NCI-H226 (cell line): ENCODE data around the gene U2AF1L4.

Experiments
- DNase-seq: peaks from one replicate; pipeline ENCODE4 v3.0.0-alpha.2; 2015

U2AF1L4 gene, protein sequence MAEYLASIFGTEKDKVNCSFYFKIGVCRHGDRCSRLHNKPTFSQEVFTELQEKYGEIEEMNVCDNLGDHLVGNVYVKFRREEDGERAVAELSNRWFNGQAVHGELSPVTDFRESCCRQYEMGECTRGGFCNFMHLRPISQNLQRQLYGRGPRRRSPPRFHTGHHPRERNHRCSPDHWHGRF

GRCh38 chr19:35745328-35746086 is at the start of gene U2AF1L4, which contains the start of gene PSENEN:
U2AF1L4 (minus strand) TSS chr19:35745418; CDS start chr19:35745391, 27 bp downstream.
PSENEN (plus strand) TSS chr19:35745651; CDS start chr19:35745931, 280 bp downstream.
- peak; percentile 97 for DNase-seq

- no peak for DNase-seq
Observed at GRCh38 chr19:35793381-35794165, 48.4 kb upstream of the U2AF1L4 start.

DNA sequence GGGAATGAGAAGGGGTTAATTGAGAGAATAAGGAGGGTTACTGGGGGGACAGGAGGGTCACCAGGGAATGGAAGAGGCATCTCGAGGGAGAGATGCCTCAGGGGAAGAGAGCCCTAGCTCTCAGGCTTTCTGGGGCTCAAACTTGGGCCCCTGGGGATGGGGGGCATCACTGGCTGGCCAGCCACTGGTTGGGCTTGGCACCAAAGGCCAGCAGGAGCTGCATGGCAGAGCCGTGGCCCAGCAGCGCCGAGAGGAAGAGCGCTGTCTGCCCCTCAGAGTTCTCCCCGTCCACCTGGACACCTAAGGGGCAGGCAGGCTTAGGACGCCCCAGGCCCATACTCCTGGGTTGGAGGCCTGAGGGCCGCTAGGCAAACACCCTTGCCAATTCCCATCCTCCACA is 47.7 kb upstream of the U2AF1L4 start:
- no peak for DNase-seq

GRCh38 chr19:35792312-35792711 is 47.1 kb upstream of the U2AF1L4 start:
- no peak for DNase-seq

DNA sequence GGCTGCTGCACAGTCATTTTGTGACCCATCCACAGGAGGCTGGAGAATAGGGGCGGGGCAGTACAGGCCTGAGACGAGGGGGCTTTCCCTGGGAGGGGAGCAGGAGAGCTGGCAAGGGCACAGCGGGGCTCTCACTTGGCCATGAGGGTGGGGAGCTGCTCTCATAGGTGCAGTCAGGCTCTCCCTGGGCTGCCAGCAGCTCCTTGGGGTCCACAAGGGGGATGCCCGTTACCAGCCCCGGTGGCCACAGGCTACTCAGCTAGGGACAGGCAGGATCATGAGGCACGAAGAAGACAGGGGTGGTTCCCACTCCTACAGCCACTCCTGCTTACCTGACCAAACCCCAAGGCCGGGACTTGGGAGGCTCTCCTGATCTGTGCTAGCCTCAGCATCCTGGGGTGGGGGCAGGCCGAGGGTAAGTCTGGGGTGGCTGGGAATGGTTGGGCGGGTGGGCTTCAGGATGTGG is 46.6 kb upstream of the U2AF1L4 start:
- DNase-seq, result no peak

GRCh38 chr19:35790981-35791813 is 46.0 kb upstream of the U2AF1L4 start:
- DNase-seq, result no peak

DNA sequence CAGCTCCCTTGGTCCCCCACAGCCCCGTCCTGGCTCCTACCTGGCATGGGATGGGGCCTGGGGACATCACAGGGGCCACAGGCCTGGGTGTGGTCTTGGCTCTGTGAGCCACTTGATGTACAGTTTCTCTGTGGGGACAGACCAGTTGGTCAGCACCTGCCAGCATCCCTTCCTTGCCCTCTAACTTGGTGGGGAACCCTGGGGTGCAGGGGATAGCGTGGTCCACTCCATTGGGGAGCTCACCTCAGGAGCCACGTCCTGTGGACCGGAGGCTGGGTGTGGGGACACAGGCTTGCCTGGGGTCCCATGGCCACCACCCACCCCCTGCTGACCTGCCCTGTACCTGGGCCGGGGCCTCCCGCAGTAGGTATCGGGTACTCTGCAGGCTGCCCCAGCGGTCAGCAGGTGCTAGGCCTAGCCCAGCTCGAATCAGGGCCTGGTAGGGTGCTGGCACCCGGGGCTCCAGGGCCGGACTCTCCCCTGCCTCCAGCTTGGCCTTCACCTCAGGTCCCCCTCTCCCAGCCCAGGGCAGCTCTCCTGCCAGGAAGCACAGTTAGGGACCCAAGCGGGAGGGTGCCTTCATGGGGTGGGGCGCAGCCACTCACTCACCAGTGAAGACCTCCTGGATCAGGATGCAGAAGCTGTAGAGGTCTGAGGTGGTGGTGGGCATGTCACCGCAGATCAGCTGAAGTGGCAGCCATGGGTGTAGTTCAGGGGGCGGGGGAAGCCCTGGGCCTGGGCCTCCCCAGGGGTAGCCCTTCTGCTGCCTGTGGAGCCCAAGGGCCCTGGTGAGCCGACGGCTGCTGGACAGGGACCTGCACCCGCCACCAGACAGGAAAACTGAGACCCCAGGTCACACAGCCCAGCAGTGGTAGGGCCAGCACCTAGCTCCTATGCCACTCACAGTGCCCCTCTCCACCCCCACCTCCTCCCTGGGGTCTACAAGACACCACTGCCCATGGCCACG is 45.0 kb upstream of the U2AF1L4 start:
- no peak for DNase-seq

GRCh38 chr19:35789195-35789977 is 44.2 kb upstream of the U2AF1L4 start:
- no peak for DNase-seq

DNA sequence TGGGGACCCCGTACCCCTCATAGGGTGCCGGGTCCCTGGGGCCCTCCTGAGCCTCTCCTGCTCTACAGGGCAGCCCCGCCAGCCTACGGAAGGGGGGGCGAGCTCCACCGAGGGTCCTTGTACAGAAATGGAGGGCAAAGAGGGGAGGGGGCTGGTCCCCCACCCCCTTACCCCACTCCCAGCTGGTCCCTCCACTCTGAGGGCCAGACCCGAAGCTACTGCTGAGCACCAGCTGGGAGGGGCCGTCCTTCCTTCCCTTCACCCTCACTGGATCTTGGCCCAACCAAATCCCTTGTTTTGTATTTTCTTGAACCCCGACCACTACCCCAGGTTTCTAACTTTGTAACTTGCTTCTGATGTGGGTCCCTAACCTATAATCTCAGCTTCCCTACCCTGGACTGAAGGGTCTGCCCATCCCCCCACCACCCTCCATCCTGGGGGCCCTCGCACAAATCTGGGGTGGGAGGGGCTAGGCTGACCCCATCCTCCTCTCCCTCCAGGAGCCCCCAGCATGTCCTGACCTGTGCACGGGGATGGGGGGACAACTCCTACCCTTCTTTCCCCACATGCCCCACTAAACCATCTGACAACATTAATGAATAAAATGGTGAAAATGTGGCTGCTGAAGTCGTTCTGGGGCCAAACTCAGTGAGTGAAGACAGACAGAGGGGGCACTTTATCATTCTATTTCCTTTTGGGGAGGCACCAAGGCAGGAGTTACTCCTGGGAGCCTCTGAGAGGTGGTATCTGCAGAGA is 43.2 kb upstream of the U2AF1L4 start:
- no peak for DNase-seq

- DNase-seq, result no peak
Observed at GRCh38 chr19:35787227-35787799, 42.1 kb upstream of the U2AF1L4 start.

DNA sequence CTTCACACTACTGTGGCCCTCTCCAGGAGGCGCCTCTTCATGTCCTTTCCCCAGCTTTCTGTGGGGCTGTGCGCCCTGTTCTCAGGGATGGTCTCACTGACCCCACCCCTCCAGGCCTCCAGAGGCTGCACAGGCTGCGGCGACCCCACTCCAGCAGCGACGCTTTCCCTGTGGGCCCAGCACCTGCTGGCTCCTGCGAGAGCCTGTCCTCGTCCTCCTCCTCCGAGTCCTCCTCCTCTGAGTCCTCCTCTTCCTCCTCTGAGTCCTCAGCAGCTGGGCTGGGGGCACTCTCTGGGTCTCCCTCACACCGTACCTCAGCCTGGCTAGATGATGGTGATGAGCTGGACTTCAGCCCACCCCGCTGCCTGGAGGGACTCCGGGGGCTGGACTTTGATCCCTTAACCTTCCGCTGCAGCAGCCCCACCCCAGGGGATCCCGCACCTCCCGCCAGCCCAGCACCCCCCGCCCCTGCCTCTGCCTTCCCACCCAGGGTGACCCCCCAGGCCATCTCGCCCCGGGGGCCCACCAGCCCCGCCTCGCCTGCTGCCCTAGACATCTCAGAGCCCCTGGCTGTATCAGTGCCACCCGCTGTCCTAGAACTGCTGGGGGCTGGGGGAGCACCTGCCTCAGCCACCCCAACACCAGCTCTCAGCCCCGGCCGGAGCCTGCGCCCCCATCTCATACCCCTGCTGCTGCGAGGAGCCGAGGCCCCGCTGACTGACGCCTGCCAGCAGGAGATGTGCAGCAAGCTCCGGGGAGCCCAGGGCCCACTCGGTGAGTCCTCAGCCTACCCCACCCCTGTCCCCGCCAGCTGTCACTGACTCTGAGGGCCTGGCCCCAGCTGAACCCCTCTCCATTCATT is 41.3 kb upstream of the U2AF1L4 start:
- DNase-seq, result no peak

- no peak for DNase-seq
Observed at GRCh38 chr19:35785339-35785627, 40.1 kb upstream of the U2AF1L4 start.

DNA sequence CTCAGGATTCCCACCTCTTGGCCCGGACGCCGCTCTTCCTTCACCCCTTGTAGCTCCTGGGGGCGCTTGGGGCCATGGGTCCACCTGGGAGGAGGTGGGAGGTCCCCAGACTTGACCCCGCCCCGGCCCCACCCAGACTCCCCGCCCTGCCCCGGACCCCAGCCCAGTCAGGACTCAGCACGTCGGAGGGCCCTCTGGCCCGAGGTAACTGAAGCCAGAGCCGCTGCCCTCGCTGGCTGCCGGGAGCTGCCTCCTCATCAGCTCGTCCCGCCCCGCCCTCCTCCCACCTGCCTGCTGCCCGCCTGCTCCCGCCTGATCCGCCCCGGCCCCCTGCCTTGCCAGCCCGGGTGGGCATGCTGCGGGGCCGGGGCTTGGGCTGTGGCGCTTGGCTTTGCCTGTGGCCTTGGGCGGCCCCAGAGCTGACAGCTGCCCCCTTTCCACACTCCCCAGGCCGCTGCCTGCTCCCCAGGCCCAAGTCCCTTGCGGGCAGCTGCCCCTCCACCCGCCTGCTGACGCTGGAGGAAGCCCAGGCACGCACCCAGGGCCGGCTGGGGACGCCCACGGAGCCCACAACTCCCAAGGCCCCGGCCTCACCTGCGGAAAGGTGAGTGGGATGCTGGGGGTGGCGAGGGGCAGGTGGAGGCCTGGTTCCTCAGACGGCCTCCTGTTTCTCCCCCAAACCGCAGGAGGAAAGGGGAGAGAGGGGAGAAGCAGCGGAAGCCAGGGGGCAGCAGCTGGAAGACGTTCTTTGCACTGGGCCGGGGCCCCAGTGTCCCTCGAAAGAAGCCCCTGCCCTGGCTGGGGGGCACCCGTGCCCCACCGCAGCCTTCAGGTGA is 39.5 kb upstream of the U2AF1L4 start:
- no peak for DNase-seq

- DNase-seq, result no peak
Observed at GRCh38 chr19:35783469-35784434, 38.5 kb upstream of the U2AF1L4 start.

DNA sequence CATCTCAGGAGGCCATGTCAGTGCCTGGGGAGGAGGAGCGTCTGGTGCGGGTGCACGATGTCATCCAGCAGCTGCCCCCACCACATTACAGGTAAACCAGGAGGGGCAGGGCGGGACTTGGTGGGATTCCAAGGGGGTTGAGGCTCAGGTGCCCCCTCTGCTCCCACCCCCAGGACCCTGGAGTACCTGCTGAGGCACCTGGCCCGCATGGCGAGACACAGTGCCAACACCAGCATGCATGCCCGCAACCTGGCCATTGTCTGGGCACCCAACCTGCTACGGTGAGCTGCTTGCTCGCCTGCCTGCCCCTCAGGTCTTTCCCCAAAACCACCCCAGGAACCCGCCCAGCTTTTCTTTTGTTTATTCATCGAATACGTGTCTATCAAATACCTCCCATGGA is 37.4 kb upstream of the U2AF1L4 start:
- DNase-seq, result no peak

- DNase-seq, result no peak
Observed at GRCh38 chr19:35781650-35782049, 36.4 kb upstream of the U2AF1L4 start.
